SHP77 treated with DMSO at 0.1 percent for 48 hours (cell line): ENCODE data around the gene SART3.

Experiments used
- DNase-seq: peaks from one replicate; lab custom pipeline; 2025; lab: John Stamatoyannopoulos, UW

The SART3 gene, protein sequence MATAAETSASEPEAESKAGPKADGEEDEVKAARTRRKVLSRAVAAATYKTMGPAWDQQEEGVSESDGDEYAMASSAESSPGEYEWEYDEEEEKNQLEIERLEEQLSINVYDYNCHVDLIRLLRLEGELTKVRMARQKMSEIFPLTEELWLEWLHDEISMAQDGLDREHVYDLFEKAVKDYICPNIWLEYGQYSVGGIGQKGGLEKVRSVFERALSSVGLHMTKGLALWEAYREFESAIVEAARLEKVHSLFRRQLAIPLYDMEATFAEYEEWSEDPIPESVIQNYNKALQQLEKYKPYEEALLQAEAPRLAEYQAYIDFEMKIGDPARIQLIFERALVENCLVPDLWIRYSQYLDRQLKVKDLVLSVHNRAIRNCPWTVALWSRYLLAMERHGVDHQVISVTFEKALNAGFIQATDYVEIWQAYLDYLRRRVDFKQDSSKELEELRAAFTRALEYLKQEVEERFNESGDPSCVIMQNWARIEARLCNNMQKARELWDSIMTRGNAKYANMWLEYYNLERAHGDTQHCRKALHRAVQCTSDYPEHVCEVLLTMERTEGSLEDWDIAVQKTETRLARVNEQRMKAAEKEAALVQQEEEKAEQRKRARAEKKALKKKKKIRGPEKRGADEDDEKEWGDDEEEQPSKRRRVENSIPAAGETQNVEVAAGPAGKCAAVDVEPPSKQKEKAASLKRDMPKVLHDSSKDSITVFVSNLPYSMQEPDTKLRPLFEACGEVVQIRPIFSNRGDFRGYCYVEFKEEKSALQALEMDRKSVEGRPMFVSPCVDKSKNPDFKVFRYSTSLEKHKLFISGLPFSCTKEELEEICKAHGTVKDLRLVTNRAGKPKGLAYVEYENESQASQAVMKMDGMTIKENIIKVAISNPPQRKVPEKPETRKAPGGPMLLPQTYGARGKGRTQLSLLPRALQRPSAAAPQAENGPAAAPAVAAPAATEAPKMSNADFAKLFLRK

DNA sequence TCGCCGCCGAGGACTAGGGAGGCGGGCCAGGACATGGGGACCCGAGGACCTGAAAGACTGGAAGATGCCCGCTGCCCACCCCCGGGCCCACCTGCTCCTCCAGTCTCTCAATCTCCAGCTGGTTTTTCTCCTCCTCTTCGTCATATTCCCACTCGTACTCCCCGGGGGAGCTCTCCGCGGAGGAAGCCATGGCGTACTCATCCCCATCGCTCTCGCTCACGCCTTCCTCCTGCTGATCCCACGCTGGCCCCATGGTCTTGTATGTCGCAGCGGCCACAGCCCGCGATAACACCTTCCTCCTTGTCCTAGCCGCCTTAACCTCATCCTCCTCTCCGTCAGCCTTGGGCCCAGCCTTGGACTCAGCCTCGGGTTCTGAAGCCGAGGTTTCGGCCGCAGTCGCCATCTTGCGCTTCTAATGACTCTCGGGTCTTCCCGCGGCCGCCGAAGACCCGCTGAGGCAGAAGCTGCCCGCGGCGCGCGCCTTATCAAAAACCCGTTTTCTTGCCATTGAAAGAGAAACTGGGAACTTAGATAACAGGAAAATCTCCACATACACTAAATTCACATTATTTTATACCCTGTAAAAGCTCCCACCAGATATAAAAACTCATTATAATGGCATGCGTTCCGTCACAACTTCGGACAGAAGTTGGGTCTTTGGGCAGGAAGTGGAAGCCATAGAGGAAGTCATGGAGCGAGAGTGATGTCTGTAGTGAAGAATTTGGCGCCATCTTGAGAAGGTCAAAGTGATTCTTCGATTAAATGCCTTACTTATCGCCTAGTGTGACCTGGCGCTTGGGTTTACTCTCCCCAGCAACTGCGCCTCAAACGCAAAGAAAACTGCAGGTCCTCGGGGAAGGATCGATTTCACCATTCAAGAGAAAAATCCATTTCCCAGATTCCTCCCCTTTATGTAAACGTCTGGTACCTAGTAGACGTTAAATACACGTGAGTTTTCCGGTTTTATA, at the start of gene SART3:
TSS of gene SART3 (minus strand) at position 422 of the 968 bp plus-strand sequence. CDS start at position 403, 19 bp downstream.
- DNase-seq = peak; percentile 81

DNA sequence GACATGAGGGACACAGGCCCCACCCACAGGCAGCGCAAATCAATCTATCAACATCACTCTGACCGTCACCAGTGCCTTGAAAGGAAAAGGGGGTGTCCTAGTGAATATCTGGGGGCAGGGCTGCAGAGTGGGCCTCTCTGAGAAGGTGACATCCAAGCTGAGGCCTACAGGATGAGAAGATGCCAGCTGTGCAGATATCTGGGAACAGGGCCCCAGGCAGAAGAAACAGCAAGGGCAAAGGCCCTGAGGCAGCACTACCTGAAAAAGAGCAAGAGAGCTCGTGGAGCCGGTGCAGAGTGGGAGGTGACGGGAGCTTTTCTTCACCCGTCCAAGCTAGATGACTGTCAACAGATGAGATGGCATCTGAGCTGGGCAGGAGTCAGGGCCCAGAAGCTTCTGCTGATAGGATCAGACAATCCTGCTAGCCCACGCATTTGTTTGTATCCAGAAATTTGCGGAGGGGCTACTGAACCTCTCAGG, 49.4 kb upstream of the SART3 start:
- no peak for DNase-seq

DNA sequence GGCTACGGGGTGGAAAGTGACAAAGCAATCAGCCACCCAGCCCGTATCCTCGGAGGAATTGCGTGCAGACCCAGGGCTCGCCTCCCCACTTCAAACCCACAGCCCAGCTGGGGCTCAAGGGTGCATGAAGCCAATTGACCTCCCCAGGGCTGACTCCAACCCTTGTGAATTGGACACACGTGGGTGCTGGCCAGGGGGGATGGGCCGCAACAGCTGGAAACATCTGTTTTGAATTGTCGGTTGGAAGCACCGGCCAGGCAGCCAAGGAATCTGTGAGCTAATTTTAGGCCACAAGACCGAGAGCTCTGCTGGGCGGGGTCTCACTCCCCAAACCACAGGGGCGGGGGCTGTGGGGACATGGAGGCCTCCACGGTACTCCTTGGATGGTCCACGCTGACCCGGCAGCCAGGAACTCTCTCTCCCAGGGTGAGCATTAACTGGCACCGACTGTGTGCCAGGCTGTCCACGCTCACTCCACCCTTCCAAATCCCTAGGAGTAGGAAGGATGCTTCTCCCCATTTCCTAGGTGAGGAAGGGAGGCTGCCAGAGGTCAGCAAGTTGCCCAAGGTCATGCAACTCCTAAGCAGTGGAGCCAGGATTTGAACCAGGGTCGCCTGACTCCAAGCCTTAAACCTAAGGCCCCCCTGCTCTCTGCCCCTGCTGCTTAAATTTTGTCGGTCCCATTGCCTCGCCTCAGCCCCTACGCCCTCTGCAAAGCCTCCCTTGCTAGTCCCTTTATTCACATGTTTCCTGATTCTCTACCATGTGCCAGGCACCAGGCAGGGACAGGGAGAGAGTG, 48.8 kb upstream of the SART3 start:
- DNase-seq = no peak

DNA sequence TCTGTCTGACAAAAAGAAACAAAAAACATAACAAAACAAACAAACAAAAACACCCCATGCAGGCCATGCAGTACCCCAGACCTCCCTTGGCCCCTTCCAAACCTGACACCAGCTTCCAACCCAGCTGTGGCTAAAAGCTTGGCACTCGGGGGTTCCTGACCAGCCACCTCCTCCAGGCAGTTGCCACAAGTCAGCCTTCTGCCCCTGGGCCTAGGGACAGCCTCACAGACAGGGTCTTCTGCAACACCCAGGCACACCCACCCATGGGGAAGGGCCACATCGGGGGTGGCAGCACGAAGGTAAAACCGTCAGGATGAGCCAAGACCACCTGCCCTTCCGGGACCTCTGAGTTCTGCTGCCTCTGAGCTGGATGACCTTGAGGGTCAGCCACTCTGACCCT, 47.6 kb upstream of the SART3 start:
- DNase-seq = no peak

DNA sequence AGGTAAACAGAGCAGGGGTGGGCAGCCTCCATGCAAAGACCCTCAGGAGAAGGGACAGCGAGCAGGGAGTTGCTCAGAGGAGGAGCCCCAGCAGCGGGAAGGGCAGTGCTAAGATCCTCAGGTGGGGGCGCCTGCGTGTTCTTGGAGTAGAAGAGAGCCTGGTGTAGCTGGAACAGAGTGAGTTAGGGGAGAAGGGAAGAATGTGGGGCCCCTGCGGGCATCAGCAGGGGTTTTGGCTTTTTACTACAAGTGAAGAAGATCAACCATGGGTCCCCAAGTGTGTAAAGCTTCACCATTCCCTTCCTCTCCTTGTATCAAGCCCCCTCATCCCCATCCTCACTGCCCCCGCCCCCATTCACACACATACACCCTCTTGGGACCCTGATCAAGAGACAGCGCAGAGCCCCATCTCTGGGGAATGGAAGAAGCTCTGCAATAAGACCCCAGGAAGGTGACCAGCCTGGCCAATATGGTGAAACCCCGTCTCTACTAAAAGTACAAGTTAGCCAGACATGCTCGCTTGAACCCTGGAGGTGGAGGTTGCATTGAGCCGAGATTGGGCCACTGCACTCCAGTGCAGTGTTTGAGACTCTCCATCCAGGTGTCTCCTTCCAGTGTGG, 47.1 kb upstream of the SART3 start:
- no peak for DNase-seq

DNA sequence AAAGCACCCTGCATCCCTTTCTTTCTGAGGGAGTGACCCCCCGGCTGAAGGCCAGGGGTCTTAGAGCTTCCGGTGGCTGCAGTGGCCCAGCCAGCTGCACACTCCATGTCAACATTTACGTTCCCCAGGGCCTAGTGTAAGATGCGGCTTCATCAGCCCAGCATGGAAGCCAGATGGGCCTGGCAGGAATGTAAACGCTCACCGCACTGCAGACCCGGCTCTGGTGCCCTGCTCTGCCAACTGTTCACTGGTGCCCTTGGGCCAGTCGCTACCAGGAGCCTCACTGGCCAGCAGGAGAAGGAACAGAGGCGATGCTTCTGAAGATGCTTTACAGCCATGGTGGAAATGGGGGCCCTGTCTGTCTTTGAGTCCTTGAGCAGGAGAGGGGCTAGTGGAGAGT, 45.5 kb upstream of the SART3 start:
- DNase-seq = no peak

DNA sequence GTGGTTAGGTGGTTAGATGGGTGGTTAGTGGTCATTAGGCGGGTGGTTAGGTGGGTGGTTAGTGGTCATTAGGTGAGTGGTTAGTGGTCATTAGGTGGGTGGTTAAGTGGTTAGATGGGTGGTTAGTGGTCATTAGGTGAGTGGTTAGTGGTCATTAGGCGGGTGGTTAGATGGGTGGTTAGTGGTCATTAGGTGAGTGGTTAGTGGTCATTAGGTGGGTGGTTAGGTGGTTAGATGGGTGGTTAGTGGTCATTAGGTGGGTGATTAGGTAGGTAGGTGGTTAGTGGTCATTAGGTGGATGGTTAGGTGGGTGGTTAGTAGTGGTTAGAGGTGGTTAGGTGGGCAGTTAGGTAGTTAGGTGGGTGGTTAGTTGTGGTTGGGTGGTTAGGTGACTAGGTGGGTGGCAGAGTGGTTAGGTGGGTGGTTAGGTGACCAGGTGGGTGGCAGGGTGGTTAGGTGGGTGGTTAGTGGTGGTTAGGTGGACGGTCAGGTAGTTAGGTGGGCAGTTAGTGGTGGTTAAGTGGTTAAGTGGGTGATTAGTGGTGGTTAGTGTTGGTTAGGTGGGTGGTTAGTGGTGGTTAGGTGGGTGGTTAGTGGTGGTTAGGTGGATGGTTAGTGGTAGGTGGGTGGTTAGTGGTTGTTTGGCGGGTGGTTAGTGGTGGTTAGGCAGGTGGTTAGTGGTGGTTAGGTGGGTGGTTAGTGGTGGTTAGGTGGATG, 44.9 kb upstream of the SART3 start:
- DNase-seq = no peak

DNA sequence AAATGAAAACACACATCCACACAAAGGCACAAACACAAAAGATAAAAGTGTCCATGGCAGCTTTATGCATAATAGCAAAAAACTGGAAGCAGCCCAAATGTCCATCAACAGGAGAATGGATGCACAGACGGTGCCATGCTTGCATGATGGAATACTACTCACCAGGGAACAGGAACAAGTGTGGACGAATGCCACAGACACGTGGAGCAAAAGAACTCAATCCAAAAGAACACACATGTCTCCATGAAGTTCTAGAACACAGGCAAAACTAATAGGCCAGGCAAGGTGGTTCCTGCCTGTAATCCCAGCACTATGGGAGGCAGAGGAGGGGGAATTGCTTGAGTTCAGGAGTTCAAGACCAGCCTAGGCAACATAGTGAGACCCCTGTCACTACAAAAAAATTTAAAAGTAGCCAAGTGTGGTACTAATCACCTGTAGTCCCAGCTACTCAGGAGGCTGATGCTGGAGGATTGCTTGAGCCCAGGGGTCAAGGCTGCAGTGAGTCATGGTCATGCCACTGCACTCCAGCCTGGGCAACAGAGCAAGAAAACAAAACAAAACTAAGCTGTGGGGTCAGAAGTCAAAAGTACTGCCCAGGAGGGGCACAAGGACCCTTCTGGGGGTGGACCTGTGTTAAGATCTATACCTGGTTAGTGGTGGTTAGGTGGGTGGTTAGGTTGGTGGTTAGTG, 44.2 kb upstream of the SART3 start:
- no peak for DNase-seq

DNA sequence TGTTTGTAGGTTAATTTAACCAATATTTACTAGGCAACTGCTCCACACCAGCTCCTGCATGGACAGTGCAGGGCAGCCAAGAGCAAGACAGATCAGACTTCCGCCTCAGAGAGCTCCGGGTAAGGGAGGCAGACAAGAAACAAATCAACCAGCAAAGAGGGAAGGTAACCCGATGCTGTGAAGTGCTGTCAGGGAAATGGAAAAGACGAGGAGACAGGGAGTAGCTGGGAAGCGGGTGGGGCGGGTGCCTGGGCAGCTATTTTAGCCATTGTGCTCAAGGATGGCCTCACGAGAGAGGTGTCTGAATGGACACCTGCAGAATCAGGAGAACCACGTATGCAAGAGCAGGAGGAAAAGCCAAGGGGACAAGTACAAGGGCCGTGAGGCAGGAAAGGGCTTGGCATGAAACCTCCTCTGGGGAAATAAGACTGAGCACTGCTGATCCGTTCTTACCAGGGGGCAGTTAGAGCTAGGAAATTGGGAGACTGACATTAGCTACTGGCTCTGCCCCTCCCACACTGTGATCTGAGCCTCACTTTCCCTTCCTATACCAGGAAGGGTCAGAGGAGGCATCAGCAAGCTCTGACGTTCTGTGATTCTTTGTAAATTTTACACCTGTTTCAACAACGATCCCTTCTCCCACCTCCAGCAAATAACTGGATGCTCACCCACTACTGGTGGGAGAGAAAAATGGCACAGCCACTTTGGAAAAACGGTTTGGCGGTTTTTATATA, 43.4 kb upstream of the SART3 start:
- no peak for DNase-seq

DNA sequence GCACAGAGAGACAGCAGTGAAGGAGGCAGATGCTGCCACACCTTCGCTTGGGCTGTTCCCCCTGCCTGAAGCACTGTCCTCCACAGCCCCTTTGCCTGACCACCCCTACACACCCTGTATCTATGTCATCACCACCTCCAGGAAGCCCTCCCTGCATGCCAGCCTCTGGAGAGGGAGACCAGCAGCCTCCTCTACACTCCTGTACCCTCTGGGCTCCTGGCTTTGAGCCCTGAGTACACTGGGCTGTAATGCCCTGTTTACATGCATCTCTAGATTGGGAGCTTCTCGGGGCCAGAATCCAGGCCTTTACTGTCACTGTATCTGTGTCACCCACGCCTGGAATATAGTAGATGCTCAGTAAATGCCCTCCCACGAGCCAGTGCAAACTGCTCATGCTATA, 42.8 kb upstream of the SART3 start:
- no peak for DNase-seq

DNA sequence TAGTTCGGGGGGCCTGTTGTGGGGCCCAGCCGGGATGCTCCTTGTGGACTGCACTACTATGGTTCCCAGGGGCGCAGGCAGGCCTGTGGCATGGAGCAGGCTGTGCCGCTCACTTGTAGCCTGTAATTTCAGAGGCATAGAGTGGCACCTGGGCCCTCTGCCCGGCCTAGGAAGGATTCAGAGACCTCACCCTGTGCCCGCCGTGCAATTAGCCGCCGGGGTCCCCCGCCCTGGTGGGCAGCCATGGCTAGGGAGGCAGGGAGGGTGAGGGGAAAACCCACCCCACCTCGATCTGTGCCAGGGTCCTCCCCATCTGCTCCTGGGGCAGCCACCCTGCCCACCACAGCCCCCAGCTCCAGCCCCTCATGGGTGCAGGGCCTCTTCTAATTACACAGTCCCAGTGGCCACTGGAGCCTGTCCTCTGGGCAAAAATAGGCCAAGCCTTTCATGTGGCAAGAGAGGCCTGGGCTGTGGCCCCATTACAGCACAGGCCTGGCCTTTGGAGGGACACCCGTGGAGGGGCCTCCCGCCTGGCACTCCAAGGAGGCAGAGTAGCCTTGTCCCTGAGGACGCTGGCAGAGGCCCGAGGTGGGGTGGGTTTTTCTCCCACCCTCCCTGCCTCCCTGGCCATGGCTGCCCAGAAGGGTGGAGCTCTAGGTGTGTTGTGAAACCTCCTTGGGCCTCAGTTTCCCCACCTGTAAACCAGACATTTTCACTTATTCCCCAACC, 42.2 kb upstream of the SART3 start:
- no peak for DNase-seq

DNA sequence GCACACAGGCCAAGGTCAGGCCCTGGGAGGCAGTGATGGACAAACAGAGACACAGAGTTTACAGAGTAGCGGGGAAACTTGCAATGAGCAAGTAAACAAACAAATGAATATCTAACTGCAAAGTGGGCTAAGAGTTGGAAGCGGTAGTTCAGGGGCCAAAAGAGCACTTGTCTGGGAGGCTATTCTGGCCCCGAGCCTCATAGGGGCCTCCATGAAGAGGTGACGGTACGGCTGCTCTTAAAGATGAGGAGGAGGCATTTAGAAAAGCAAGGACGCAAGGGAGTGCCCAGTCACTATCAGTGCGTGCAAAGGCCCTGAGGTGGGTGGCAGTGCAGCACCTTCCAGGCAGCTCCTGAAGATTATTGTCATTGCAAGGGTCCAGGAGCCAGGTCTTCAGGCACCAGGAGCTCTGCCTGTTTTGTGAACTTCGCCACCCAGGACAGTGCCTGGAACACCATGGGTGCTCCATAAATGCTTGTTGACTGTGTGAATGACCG, 41.3 kb upstream of the SART3 start:
- no peak for DNase-seq

DNA sequence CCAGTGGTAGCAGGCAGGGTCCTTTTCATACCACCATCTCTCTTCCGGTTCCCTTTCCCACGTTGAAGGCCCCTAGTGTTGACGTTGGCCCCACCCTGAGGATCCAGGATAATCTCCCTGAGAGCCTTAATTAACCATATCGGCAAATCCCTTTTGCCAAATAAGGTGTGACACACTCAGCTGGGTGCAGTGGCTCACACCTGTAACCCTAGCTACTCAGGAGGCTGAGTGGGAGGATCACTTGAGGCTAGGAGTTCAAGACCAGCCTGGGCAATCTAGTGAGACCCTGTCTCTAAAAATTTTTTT, 39.7 kb upstream of the SART3 start:
- DNase-seq = no peak

DNA sequence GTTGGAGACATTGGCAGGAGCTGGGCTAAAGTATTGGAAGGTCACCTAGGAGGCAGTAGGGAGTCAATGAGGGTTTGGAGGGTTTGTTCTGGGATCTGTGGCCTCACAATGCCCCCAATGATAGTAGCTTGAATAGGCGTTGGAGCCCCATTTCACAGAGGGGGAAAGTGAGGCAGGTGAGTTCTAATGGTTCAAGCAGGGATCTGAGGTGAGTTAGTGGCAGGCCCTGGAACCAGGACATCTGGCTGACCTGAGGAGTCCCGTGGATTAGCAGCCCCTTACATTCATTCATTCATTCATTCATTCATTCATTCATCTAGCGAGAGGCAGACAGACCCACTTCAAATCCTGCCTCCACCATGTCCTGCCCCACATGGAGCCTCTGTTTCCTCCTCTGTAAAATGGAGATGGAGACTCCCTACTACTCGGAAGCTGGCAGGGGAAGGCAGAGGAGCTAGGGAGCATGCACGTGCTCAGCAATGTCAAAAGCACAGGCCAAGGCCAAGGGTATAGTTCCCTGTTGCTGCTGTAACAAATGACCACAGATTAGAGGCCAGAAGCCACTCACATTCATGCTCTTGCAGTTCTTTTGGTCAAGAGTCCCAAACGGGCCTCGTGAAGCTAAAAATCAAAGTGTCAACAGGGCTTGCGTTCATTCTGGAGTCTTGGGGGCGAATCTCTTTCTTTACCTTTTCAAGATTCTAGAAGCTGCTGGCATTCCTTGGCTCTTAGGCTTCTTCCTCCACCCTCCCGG, 39.2 kb upstream of the SART3 start:
- DNase-seq = no peak

DNA sequence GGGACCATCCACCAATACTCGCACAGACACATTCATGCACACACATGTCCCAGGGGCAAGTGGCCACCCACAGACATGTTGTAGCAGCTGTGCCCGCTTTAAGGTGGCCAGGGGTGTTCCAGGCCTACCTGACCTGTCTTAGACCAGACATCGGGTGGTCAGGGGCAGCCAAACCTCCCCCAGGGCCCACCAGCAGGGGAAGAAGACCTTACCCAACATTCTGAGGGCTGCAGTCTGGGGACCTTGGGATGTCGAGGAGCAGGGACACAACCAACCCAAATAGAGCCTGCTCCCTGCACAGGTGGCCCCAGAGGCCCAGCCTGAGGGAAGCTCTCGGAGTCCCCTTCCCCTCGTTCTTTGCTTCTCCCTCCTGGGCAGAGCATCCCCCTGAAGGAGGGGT, 38.6 kb upstream of the SART3 start:
- DNase-seq = no peak

DNA sequence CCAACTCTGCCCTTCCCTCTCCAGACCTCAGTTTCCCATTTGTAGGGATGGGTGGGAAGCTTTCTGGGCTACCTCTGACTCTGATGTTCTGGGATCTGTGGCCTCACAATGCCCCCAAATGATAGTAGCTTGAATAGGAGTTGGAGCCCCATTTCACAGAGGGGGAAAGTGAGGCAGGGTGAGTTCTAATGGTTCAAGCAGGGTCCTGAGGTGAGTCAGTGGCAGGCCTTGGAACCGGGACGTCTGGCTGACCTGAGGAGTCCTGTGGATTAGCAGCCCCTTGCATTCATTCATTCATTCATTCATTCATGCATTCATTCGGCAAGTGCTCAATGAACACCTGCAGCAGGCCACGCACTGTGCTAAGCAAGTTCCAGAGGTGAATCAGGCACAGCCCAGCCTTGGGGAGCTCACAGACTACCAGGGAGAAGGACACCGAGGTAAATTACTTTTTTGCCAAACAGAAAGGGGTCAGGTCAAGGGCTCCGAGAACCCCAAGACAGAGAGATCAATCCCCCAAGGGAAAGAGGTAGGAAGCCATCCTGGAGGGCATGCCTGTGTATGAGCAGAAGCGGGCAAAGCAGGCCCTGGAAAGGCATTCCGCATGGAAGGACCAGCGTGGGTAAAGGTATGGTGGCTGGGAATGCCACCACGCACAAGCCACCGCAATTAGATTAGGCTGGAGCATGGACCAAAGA, 37.7 kb upstream of the SART3 start:
- DNase-seq = no peak
